GM12891 (cell line): ENCODE results near the gene CACNG7.

ENCODE experiments used
- PAX5 ChIP-seq: IDR thresholded peaks from 2 replicates; pipeline ENCODE4 v1.6.1; 2011; ENCODE audit warnings: low read length, moderate library complexity, mild to moderate bottlenecking; ENCODE audit not compliant: insufficient read depth, severe bottlenecking
- POLR2A ChIP-seq: IDR thresholded peaks from 2 replicates; pipeline ENCODE4 v1.6.1; 2011; ENCODE audit warnings: low read depth, low read length, control low read depth
- POLR2AphosphoS5 ChIP-seq: IDR thresholded peaks from 2 replicates; pipeline ENCODE4 v1.6.1; 2011; ENCODE audit warnings: low read depth, low read length, control low read depth
- POU2F2 ChIP-seq: IDR thresholded peaks from 2 replicates; pipeline ENCODE4 v1.6.1; 2011; ENCODE audit warnings: low read depth, mild to moderate bottlenecking, control low read depth, low read length, moderate library complexity
- TAF1 ChIP-seq: IDR thresholded peaks from 2 replicates; pipeline ENCODE4 v1.6.1; 2011; ENCODE audit warnings: low read depth, low read length, control low read depth

GRCh38 chr19:53982611-53983010 lies 73.5 kb downstream of the CACNG7 start:
- no peak for TF ChIP-seq POLR2A
- no peak for TF ChIP-seq TAF1
- no peak for TF ChIP-seq POLR2AphosphoS5
- no peak for TF ChIP-seq POU2F2
- TF ChIP-seq PAX5: no peak
